ENCODE measurements around the gene FCMR. TPM values are rescaled to one million over a fixed set of nuclear protein-coding genes. Genes with fewer than 3 reads are reported as not detected.

The FCMR gene
- total and polyA plus RNA-seq, 2 experiments from 2014 or later = 0.84 TPM; not detected in 1

DNA sequence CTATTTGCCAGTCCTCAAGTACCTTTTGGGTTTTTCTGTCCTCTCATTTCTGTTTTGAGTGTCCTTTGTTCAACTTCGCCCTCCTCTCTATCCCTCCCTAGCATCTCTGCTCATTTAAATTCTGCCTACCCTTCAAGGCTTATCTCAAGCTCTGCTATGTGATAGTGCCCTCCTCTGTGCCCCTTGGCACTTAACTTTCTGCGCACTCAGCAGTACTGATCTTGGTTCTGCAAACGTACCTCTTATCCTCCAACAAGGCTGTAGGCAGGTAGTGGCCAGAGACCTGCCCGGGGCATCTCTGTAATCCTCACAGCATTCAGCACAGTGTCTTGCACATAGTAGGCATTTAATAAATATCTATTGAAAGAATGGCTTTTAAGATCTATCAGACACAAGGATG is 61.6 kb downstream of the FCMR start:
- no peaks in the 10 kb centered on the region for H4K20me1 ChIP-seq (replicated peaks; ENCODE audit: insufficient read depth)

More for the DNA sequence above, 61.6 kb downstream of the FCMR start:
- no peak overlapping the region for H3K4me3 Mint-ChIP-seq
- H3K27me3 ChIP-seq (ENCODE audit: insufficient read depth) = no peaks in the 10 kb centered on the region
- no peak overlapping the region for H3K27ac ChIP-seq (ENCODE audit: low read depth)
- H3K27ac Mint-ChIP-seq = no peak overlapping the region
- no peaks in the 10 kb centered on the region for H3K36me3 ChIP-seq (ENCODE audit: insufficient read depth)
- H3K27me3 Mint-ChIP-seq (ENCODE audit: insufficient read depth, low read depth, poor library complexity) = peaks cover 4% of the 10 kb centered on the region
- H3K4me2 ChIP-seq = no peak overlapping the region
- no peak for DNase-seq (ENCODE audit: low spot score)
- no peaks in the 10 kb centered on the region for H3K4me1 ChIP-seq (ENCODE audit: insufficient read depth)
- ATAC-seq = no peak
- no peaks in the 10 kb centered on the region for H3F3A ChIP-seq (replicated peaks; ENCODE audit: low read depth)
- no peaks in the 10 kb centered on the region; the same call in 1 of the 2 replicates for H3K9me2 ChIP-seq (ENCODE audit: insufficient read depth)
- no peak overlapping the region for H3K4me3 ChIP-seq
- no peaks in the 10 kb centered on the region for H3K79me2 ChIP-seq (replicated peaks; ENCODE audit: insufficient read depth)
- H3K9me3 Mint-ChIP-seq = no peaks in the 10 kb centered on the region
- TF ChIP-seq, protein P1, sequence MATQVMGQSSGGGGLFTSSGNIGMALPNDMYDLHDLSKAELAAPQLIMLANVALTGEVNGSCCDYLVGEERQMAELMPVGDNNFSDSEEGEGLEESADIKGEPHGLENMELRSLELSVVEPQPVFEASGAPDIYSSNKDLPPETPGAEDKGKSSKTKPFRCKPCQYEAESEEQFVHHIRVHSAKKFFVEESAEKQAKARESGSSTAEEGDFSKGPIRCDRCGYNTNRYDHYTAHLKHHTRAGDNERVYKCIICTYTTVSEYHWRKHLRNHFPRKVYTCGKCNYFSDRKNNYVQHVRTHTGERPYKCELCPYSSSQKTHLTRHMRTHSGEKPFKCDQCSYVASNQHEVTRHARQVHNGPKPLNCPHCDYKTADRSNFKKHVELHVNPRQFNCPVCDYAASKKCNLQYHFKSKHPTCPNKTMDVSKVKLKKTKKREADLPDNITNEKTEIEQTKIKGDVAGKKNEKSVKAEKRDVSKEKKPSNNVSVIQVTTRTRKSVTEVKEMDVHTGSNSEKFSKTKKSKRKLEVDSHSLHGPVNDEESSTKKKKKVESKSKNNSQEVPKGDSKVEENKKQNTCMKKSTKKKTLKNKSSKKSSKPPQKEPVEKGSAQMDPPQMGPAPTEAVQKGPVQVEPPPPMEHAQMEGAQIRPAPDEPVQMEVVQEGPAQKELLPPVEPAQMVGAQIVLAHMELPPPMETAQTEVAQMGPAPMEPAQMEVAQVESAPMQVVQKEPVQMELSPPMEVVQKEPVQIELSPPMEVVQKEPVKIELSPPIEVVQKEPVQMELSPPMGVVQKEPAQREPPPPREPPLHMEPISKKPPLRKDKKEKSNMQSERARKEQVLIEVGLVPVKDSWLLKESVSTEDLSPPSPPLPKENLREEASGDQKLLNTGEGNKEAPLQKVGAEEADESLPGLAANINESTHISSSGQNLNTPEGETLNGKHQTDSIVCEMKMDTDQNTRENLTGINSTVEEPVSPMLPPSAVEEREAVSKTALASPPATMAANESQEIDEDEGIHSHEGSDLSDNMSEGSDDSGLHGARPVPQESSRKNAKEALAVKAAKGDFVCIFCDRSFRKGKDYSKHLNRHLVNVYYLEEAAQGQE (IDR thresholded peaks at IDR 0.05; ENCODE audit: unreplicated experiment) = no peak
- TF ChIP-seq ZNF114 (CRISPR knock-in tag; IDR thresholded peaks at IDR 0.05) (no peak), STAT1 (IDR thresholded peaks at IDR 0.05; ENCODE audit: unreplicated experiment) (no peak), CREB1 (CRISPR knock-in tag; IDR thresholded peaks at IDR 0.05; ENCODE audit: low read depth) (no peak), NANOG (IDR thresholded peaks at IDR 0.05; ENCODE audit: borderline replicate concordance) (no peak), EZH2 (IDR thresholded peaks at IDR 0.05; ENCODE audit: low read depth, unreplicated experiment) (no peak), POLR2AphosphoS5 (IDR thresholded peaks at IDR 0.05; ENCODE audit: low read depth) (no peak), JUNB (IDR thresholded peaks at IDR 0.05; ENCODE audit: unreplicated experiment) (no peak), EZH2phosphoT487 (IDR thresholded peaks at IDR 0.05; ENCODE audit: unreplicated experiment) (no peak), ZNF331 (CRISPR knock-in tag; IDR thresholded peaks at IDR 0.05; ENCODE audit: low read depth) (no peak)
- TF ChIP-seq, protein P2, sequence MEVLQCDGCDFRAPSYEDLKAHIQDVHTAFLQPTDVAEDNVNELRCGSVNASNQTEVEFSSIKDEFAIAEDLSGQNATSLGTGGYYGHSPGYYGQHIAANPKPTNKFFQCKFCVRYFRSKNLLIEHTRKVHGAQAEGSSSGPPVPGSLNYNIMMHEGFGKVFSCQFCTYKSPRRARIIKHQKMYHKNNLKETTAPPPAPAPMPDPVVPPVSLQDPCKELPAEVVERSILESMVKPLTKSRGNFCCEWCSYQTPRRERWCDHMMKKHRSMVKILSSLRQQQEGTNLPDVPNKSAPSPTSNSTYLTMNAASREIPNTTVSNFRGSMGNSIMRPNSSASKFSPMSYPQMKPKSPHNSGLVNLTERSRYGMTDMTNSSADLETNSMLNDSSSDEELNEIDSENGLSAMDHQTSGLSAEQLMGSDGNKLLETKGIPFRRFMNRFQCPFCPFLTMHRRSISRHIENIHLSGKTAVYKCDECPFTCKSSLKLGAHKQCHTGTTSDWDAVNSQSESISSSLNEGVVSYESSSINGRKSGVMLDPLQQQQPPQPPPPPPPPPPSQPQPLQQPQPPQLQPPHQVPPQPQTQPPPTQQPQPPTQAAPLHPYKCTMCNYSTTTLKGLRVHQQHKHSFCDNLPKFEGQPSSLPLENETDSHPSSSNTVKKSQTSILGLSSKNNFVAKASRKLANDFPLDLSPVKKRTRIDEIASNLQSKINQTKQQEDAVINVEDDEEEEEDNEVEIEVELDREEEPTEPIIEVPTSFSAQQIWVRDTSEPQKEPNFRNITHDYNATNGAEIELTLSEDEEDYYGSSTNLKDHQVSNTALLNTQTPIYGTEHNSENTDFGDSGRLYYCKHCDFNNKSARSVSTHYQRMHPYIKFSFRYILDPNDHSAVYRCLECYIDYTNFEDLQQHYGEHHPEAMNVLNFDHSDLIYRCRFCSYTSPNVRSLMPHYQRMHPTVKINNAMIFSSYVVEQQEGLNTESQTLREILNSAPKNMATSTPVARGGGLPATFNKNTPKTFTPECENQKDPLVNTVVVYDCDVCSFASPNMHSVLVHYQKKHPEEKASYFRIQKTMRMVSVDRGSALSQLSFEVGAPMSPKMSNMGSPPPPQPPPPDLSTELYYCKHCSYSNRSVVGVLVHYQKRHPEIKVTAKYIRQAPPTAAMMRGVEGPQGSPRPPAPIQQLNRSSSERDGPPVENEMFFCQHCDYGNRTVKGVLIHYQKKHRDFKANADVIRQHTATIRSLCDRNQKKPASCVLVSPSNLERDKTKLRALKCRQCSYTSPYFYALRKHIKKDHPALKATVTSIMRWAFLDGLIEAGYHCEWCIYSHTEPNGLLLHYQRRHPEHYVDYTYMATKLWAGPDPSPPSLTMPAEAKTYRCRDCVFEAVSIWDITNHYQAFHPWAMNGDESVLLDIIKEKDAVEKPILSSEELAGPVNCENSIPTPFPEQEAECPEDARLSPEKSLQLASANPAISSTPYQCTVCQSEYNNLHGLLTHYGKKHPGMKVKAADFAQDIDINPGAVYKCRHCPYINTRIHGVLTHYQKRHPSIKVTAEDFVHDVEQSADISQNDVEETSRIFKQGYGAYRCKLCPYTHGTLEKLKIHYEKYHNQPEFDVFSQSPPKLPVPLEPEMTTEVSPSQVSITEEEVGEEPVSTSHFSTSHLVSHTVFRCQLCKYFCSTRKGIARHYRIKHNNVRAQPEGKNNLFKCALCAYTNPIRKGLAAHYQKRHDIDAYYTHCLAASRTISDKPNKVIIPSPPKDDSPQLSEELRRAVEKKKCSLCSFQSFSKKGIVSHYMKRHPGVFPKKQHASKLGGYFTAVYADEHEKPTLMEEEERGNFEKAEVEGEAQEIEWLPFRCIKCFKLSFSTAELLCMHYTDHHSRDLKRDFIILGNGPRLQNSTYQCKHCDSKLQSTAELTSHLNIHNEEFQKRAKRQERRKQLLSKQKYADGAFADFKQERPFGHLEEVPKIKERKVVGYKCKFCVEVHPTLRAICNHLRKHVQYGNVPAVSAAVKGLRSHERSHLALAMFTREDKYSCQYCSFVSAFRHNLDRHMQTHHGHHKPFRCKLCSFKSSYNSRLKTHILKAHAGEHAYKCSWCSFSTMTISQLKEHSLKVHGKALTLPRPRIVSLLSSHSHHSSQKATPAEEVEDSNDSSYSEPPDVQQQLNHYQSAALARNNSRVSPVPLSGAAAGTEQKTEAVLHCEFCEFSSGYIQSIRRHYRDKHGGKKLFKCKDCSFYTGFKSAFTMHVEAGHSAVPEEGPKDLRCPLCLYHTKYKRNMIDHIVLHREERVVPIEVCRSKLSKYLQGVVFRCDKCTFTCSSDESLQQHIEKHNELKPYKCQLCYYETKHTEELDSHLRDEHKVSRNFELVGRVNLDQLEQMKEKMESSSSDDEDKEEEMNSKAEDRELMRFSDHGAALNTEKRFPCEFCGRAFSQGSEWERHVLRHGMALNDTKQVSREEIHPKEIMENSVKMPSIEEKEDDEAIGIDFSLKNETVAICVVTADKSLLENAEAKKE (CRISPR knock-in tag; IDR thresholded peaks at IDR 0.05) = no peak
- TF ChIP-seq, protein P3, sequence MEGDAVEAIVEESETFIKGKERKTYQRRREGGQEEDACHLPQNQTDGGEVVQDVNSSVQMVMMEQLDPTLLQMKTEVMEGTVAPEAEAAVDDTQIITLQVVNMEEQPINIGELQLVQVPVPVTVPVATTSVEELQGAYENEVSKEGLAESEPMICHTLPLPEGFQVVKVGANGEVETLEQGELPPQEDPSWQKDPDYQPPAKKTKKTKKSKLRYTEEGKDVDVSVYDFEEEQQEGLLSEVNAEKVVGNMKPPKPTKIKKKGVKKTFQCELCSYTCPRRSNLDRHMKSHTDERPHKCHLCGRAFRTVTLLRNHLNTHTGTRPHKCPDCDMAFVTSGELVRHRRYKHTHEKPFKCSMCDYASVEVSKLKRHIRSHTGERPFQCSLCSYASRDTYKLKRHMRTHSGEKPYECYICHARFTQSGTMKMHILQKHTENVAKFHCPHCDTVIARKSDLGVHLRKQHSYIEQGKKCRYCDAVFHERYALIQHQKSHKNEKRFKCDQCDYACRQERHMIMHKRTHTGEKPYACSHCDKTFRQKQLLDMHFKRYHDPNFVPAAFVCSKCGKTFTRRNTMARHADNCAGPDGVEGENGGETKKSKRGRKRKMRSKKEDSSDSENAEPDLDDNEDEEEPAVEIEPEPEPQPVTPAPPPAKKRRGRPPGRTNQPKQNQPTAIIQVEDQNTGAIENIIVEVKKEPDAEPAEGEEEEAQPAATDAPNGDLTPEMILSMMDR (conservative IDR thresholded peaks at IDR 0.05; ENCODE audit: low read depth in 2 of 2) = no peak
- TF ChIP-seq, protein P4, sequence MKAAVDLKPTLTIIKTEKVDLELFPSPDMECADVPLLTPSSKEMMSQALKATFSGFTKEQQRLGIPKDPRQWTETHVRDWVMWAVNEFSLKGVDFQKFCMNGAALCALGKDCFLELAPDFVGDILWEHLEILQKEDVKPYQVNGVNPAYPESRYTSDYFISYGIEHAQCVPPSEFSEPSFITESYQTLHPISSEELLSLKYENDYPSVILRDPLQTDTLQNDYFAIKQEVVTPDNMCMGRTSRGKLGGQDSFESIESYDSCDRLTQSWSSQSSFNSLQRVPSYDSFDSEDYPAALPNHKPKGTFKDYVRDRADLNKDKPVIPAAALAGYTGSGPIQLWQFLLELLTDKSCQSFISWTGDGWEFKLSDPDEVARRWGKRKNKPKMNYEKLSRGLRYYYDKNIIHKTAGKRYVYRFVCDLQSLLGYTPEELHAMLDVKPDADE (IDR thresholded peaks at IDR 0.05) = no peak
- no peak overlapping the region for H2AFZ ChIP-seq
- H3K4me1 Mint-ChIP-seq = no peaks in the 10 kb centered on the region
- no peaks in the 10 kb centered on the region for H3K36me3 Mint-ChIP-seq (ENCODE audit: low read depth)
